ENCODE results near the gene ZDHHC9.

ZDHHC9 gene

GRCh38 chrX:129790808-129791207 is 52.9 kb downstream of the ZDHHC9 start:
- DNase-seq (ENCODE audit: low spot score) (no peak), ATAC-seq (ENCODE audit: low read depth) (no peak)
- Histone ChIP-seq H3K27me3 (ENCODE audit: insufficient read depth, poor library complexity, severe bottlenecking) (no peaks in the 10 kb centered on the region), H3K4me1 (ENCODE audit: insufficient read depth, poor library complexity, severe bottlenecking) (no peaks in the 10 kb centered on the region), H3K9me3 (ENCODE audit: severe bottlenecking) (no peaks in the 10 kb centered on the region), H3K4me3 (ENCODE audit: severe bottlenecking) (no peak overlapping the region), H3K36me3 (ENCODE audit: low read depth) (no peaks in the 10 kb centered on the region), H3K27ac (ENCODE audit: poor library complexity, severe bottlenecking) (no peak overlapping the region)
- no peak for TF ChIP-seq CTCF (IDR thresholded peaks at IDR 0.05; ENCODE audit: poor library complexity, severe bottlenecking)

GRCh38 chrX:129790146-129790545 is 53.5 kb downstream of the ZDHHC9 start:
- Histone ChIP-seq H3K36me3 (ENCODE audit: low read depth) (no peaks in the 10 kb centered on the region), H3K4me3 (ENCODE audit: severe bottlenecking) (no peak overlapping the region), H3K27ac (ENCODE audit: poor library complexity, severe bottlenecking) (no peak overlapping the region), H3K9me3 (ENCODE audit: severe bottlenecking) (no peaks in the 10 kb centered on the region), H3K4me1 (ENCODE audit: insufficient read depth, poor library complexity, severe bottlenecking) (no peaks in the 10 kb centered on the region), H3K27me3 (ENCODE audit: insufficient read depth, poor library complexity, severe bottlenecking) (no peaks in the 10 kb centered on the region)
- no peak for DNase-seq (ENCODE audit: low spot score)
- TF ChIP-seq CTCF (IDR thresholded peaks at IDR 0.05; ENCODE audit: poor library complexity, severe bottlenecking): no peak
- ATAC-seq (ENCODE audit: low read depth): no peak

- H3K27me3 ChIP-seq (ENCODE audit: insufficient read depth, poor library complexity, severe bottlenecking): no peaks in the 10 kb centered on the region
- H3K4me3 ChIP-seq (ENCODE audit: severe bottlenecking): no peak overlapping the region
- no peaks in the 10 kb centered on the region for H3K4me1 ChIP-seq (ENCODE audit: insufficient read depth, poor library complexity, severe bottlenecking)
- no peaks in the 10 kb centered on the region for H3K9me3 ChIP-seq (ENCODE audit: severe bottlenecking)
- ATAC-seq (ENCODE audit: low read depth) (no peak), DNase-seq (ENCODE audit: low spot score) (no peak)
- TF ChIP-seq CTCF (IDR thresholded peaks at IDR 0.05; ENCODE audit: poor library complexity, severe bottlenecking): no peak
- no peaks in the 10 kb centered on the region for H3K36me3 ChIP-seq (ENCODE audit: low read depth)
- H3K27ac ChIP-seq (ENCODE audit: poor library complexity, severe bottlenecking): no peak overlapping the region
Observed at GRCh38 chrX:129788527-129788926, 55.2 kb downstream of the ZDHHC9 start.

GRCh38 chrX:129787336-129788055 is 56.2 kb downstream of the ZDHHC9 start:
- no peak overlapping the region for H3K27ac ChIP-seq (ENCODE audit: poor library complexity, severe bottlenecking)
- TF ChIP-seq CTCF (IDR thresholded peaks at IDR 0.05; ENCODE audit: poor library complexity, severe bottlenecking): no peak
- no peaks in the 10 kb centered on the region for H3K36me3 ChIP-seq (ENCODE audit: low read depth)
- no peak for DNase-seq (ENCODE audit: low spot score)
- ATAC-seq (ENCODE audit: low read depth): no peak
- no peak overlapping the region for H3K4me3 ChIP-seq (ENCODE audit: severe bottlenecking)
- H3K4me1 ChIP-seq (ENCODE audit: insufficient read depth, poor library complexity, severe bottlenecking): no peaks in the 10 kb centered on the region
- H3K27me3 ChIP-seq (ENCODE audit: insufficient read depth, poor library complexity, severe bottlenecking): no peaks in the 10 kb centered on the region
- no peaks in the 10 kb centered on the region for H3K9me3 ChIP-seq (ENCODE audit: severe bottlenecking)

- no peaks in the 10 kb centered on the region for H3K9me3 ChIP-seq (ENCODE audit: severe bottlenecking)
- no peaks in the 10 kb centered on the region for H3K4me1 ChIP-seq (ENCODE audit: insufficient read depth, poor library complexity, severe bottlenecking)
- ATAC-seq (ENCODE audit: low read depth): no peak
- DNase-seq (ENCODE audit: low spot score): no peak
- no peak overlapping the region for H3K27ac ChIP-seq (ENCODE audit: poor library complexity, severe bottlenecking)
- no peak for TF ChIP-seq CTCF (IDR thresholded peaks at IDR 0.05; ENCODE audit: poor library complexity, severe bottlenecking)
- H3K4me3 ChIP-seq (ENCODE audit: severe bottlenecking): no peak overlapping the region
- no peaks in the 10 kb centered on the region for H3K36me3 ChIP-seq (ENCODE audit: low read depth)
- H3K27me3 ChIP-seq (ENCODE audit: insufficient read depth, poor library complexity, severe bottlenecking): no peaks in the 10 kb centered on the region
Observed at GRCh38 chrX:129786210-129786651, 57.5 kb downstream of the ZDHHC9 start.
